Neural progenitor cell (in vitro differentiated cells): Measurements from ENCODE around the gene EHD4.

Experiments used
- CTCF ChIP-seq: fragments of 200-600 bp; sonication (generic); IDR thresholded peaks from 2 replicates; pipeline ENCODE4 v1.5.1; 2017; ENCODE audit warnings: antibody characterized with exemption, mild to moderate bottlenecking
- EZH2 ChIP-seq: fragments of 200-600 bp; sonication (generic); IDR thresholded peaks from 2 replicates; pipeline ENCODE4 v1.6.1; 2017; ENCODE audit warnings: antibody characterized with exemption, mild to moderate bottlenecking, moderate library complexity

DNA sequence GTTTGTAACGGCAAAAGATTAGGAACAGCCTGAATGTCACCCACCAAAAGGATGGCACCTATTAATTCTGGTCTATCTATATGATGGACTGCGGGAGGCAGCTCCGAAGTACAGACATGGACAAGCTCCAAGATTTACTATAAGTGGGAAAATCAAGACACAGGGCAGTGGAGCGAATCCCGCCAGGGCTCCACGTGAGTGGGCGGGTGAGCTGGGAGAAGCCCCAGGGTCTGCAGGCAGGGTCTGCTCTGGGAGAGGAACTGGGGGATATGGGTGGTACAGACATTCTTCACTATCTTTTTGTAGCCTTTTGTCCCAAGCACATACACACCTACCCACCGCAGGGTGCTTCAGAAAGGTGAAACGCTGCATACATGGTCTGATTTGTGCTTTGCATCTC, 40.3 kb downstream of the EHD4 start:
- TF ChIP-seq CTCF (no peak), EZH2 (no peak)
